ENCODE results near the gene ASB6.

DNA sequence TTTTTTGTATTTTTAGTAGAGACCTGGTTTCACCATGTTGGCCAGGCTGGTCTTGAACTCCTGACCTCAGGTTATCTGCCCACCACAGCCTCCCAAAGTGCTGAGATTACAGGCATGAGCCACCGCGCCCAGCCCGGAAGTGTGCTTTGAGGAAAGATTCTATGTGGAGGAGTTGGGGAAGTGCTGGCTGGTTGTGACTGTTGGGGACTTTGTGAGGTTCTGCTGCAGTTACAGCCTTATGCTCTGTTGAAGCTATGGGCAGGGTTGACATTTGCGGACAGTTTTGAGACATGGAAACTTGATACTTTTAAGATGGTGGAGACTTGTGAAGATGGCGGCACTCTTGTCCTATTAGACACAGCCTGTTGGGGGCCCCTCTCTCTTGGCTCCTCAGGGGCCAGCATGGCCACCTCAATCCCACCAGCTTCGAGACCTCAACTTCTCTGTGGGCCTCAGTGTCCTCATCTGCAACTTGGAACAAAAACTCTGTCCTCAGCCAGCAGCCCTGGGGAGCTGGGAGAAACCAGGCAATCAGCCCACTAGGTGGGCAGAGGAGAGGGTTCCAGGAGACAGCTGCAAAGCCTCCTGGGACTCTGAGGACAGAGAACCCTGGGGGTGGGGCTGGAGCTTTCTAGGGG lies 45.9 kb downstream of the ASB6 start:
- TF ChIP-seq, protein P1, sequence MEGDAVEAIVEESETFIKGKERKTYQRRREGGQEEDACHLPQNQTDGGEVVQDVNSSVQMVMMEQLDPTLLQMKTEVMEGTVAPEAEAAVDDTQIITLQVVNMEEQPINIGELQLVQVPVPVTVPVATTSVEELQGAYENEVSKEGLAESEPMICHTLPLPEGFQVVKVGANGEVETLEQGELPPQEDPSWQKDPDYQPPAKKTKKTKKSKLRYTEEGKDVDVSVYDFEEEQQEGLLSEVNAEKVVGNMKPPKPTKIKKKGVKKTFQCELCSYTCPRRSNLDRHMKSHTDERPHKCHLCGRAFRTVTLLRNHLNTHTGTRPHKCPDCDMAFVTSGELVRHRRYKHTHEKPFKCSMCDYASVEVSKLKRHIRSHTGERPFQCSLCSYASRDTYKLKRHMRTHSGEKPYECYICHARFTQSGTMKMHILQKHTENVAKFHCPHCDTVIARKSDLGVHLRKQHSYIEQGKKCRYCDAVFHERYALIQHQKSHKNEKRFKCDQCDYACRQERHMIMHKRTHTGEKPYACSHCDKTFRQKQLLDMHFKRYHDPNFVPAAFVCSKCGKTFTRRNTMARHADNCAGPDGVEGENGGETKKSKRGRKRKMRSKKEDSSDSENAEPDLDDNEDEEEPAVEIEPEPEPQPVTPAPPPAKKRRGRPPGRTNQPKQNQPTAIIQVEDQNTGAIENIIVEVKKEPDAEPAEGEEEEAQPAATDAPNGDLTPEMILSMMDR (IDR thresholded peaks at IDR 0.05): no peak
- no peak for TF ChIP-seq POLR2A (IDR thresholded peaks at IDR 0.05)

Data from thyroid gland (tissue), 4 donors.